GM12878 (cell line): Measurements from ENCODE around the gene JRKL. TPM values are rescaled to one million over a fixed set of nuclear protein-coding genes. Genes with fewer than 3 reads are reported as not detected.

Experiments used
- ATAC-seq: fragments of 200-7000 bp; cut with Tn5 transposase; 3 replicates; pipeline ENCODE4 v1.9.1; 2020; ENCODE audit warnings: mild to moderate bottlenecking, moderate library complexity
- BruUV-seq: library from RNA; stranded (reverse); fragments of 400-500 nt; replicated peaks from 2 replicates; lab custom pipeline; 2021; lab: Mats Ljungman, UMichigan
- CTCF ChIA-PET: fragments of 300-600 bp; sonication (Branson Sonifier 250); formaldehyde crosslinking; extraction: SDS; loops from one replicate; lab custom pipeline; 2021; ENCODE audit warnings: inconsistent platforms; lab: Yijun Ruan, JAX
- POLR2A ChIA-PET: fragments of 350-600 bp; formaldehyde crosslinking; extraction: SDS; loops from one replicate; lab custom pipeline; 2021; ENCODE audit warnings: inconsistent platforms; lab: Charles Lee
- RAD21 ChIA-PET: fragments of 300-600 bp; sonication (Branson Sonifier 250); formaldehyde crosslinking; loops from one replicate; lab custom pipeline; 2023; ENCODE audit warnings: antibody characterized with exemption; ENCODE audit not compliant: unreplicated experiment; lab: Charles Lee
- SMC1A ChIA-PET: fragments of 300-600 bp; sonication (Branson Sonifier 250); formaldehyde crosslinking; loops from one replicate; lab custom pipeline; 2023; ENCODE audit not compliant: unreplicated experiment, uncharacterized antibody; lab: Charles Lee
- DNase-seq: peaks from one replicate; pipeline ENCODE4 v3.0.0-alpha.2; 2011; ENCODE audit warnings: low read depth, low spot score
- FAIRE-seq: peaks from 3 replicates; lab custom pipeline; 2011; peaks lifted over from hg19 to GRCh38; lab: Jason Lieb, UNC
- H2AFZ ChIP-seq: 2 replicates; pipeline ENCODE4 v1.6.0; 2011; ENCODE audit warnings: low read depth, low read length, control low read depth; ENCODE audit not compliant: control insufficient read depth
- H3K27ac ChIP-seq: 2 replicates; pipeline ENCODE4 v1.5.1; 2011; ENCODE audit warnings: control low read depth; ENCODE audit not compliant: control insufficient read depth, insufficient read depth
- H3K27me3 ChIP-seq, 2 experiments: replicated peaks in 1 of 2; 2 replicates each; pipeline versions ENCODE4 v1.6.0 to v1.6.1; 2011; ENCODE audit warnings: low read length in 1 of 2; ENCODE audit not compliant: control insufficient read depth in 2 of 2, insufficient read depth in 2 of 2
- H3K36me3 ChIP-seq, 2 experiments: 2 replicates each; pipeline ENCODE4 v1.5.1; 2011; ENCODE audit warnings: low read length in 1 of 2; ENCODE audit not compliant: control insufficient read depth in 2 of 2, insufficient read depth in 2 of 2
- H3K4me1 ChIP-seq: 2 replicates; pipeline ENCODE4 v1.6.1; 2011; ENCODE audit warnings: mild to moderate bottlenecking, low read length, moderate library complexity, mixed read lengths; ENCODE audit not compliant: control insufficient read depth, insufficient read depth
- H3K4me2 ChIP-seq: 2 replicates; pipeline ENCODE4 v1.6.0; 2011; ENCODE audit warnings: control low read depth; ENCODE audit not compliant: control insufficient read depth, insufficient read depth
- H3K4me3 ChIP-seq: fragments of 200-600 bp; sonication (generic); 2 replicates; pipeline ENCODE4 v1.5.1; 2016
- H3K79me2 ChIP-seq: 2 replicates; pipeline ENCODE4 v1.6.0; 2011; ENCODE audit warnings: low read length; ENCODE audit not compliant: control insufficient read depth, insufficient read depth
- H3K9ac ChIP-seq: 2 replicates; pipeline ENCODE4 v1.8.0; 2011; ENCODE audit warnings: low read length, control low read depth, mixed read lengths; ENCODE audit not compliant: control insufficient read depth, insufficient read depth
- H3K9me3 ChIP-seq: replicated peaks from 3 replicates; pipeline ENCODE4 v1.5.1; 2011; ENCODE audit warnings: mild to moderate bottlenecking, low read length; ENCODE audit not compliant: control insufficient read depth, insufficient read depth
- H4K20me1 ChIP-seq: 2 replicates; pipeline ENCODE4 v1.6.0; 2011; ENCODE audit not compliant: control insufficient read depth, insufficient read depth
- ETV6 ChIP-seq, 2 experiments: fragments of 450-650 bp in 1 of 2; IDR thresholded peaks in 1 of 2; conservative IDR thresholded peaks in 1 of 2; 2 replicates each; pipeline ENCODE4 v1.6.1; 2014; ENCODE audit warnings: antibody characterized with exemption in 1 of 2, borderline replicate concordance in 1 of 2, low read depth in 1 of 2, mild to moderate bottlenecking in 1 of 2, moderate library complexity in 1 of 2
- MXI1 ChIP-seq: fragments of 150-350 bp; IDR thresholded peaks from 2 replicates; pipeline ENCODE4 v1.6.1; 2011; ENCODE audit warnings: low read depth, mild to moderate bottlenecking, inconsistent platforms, low read length, improper control_type of control experiment
- POLR2AphosphoS2 ChIP-seq: IDR thresholded peaks from 2 replicates; pipeline ENCODE4 v1.6.1; 2011; ENCODE audit warnings: low read depth, mild to moderate bottlenecking, low read length, improper control_type of control experiment, moderate library complexity
- ZBTB4 ChIP-seq: fragments of 450-650 bp; formaldehyde crosslinking; IDR thresholded peaks from 2 replicates; pipeline ENCODE4 v1.4.0; 2022; ENCODE audit warnings: mild to moderate bottlenecking, moderate library complexity
- WGBS: methylation state at CpG from one replicate; pipeline ENCODE4 v1.1.6; 2016; ENCODE audit warnings: low lambda C conversion rate; ENCODE audit not compliant: insufficient replicate concordance, insufficient coverage; ENCODE audit errors: missing lambda C conversion rate; 5-methylcytosine and 5-hydroxymethylcytosine counted together
- in situ Hi-C: fragments of 300-500 bp; cut with MboI; formaldehyde crosslinking; loops from 9 replicates; pipeline ENCODE4 v1.14.3; 2018; ENCODE audit warnings: mixed read lengths
- intact Hi-C: fragments of 100-400 bp; cut with micrococcal nuclease; formaldehyde crosslinking; loops from one replicate; pipeline ENCODE4 v1.14.2; 2022; ENCODE audit not compliant: unreplicated experiment
- polyA plus RNA-seq, 11 experiments: library from polyadenylated mRNA; depleted of rRNA in 4 of 11; unstranded in 6 of 11; stranded (reverse) in 5 of 11; fragments of >200 nt; fragmentation: Nextera tagmentation in 4 of 11; fragmentation: Illumina TruSeq in 1 of 11; extraction: Ambion mirVana in 4 of 11; extraction: Trizol in 1 of 11; gene quantifications; 1 replicate in 1 of 11; 2 replicates in 10 of 11; pipeline versions ENCODE4 v1.2.1 to v1.2.3, GENCODE V29; 2011 to 2016; ENCODE audit warnings: inconsistent platforms in 2 of 11, missing spikeins in 2 of 11, low read depth in 1 of 11
- total RNA-seq, 4 experiments: library from RNA; depleted of rRNA in 3 of 4; stranded (reverse); fragments of >200 nt in 3 of 4; fragmentation: Illumina TruSeq in 1 of 4; extraction: Trizol in 1 of 4; gene quantifications; 2 replicates each; pipeline versions ENCODE4 v1.2.1 to v1.2.3, GENCODE V29; 2013 to 2021

The JRKL gene
- total and polyA plus RNA-seq, 10 of the 15 experiments (the other 5 are each of a cell fraction or from before 2014, with no cell fraction given), result 3.8 to 12.4 (median 8.5) TPM

GRCh38 chr11:96396637-96397036 lies 6.8 kb downstream of the JRKL start:
- Histone ChIP-seq H3K4me3 (no peak overlapping the region), H3K27ac (no peak overlapping the region), H3K9me3 (no peaks in the 10 kb centered on the region; the same call in 2 of the 3 replicates), H2AFZ (no peak overlapping the region), H3K4me2 (no peak overlapping the region), H3K27me3 (no peaks in the 10 kb centered on the region), H3K9ac (no peak overlapping the region), H3K79me2 (peaks cover 13% of the 10 kb centered on the region), H3K36me3 (no peaks in the 10 kb centered on the region), H4K20me1 (no peaks in the 10 kb centered on the region), H3K4me1 (no peaks in the 10 kb centered on the region)
- ChIA-PET POLR2A (interaction anchor here (1.1 kb wide), 1 partner anchor 12 kb away, joined by 3 read pairs; no protein-coding TSS in a partner anchor), SMC1A (interaction anchor here (0.9 to 1.7 kb wide), 7 partner anchors 9 to 564 kb away, joined by 3 to 7 read pairs (median 4); no protein-coding TSS in a partner anchor), CTCF (interaction anchor here (1.0 to 5.4 kb wide), 5 partner anchors 9 to 561 kb away, joined by 3 to 101 read pairs (median 4); no protein-coding TSS in a partner anchor), RAD21 (interaction anchor here (0.9 kb wide), 1 partner anchor 560 kb away, joined by 5 read pairs; no protein-coding TSS in a partner anchor)
- BruUV-seq, result no TSS peak
- DNase-seq, result no peak
- intact Hi-C loops, result no loop called here
- ATAC-seq, result no peak
- TF ChIP-seq MXI1, result no peak
- no peak for TF ChIP-seq ETV6 (conservative IDR thresholded peaks at IDR 0.05 in 1 of 2, IDR thresholded peaks at IDR 0.05 in 1 of 2; ENCODE audit: borderline replicate concordance in 1 of 2, low read depth in 1 of 2)
- TF ChIP-seq POLR2AphosphoS2, result no peak
- no peak for TF ChIP-seq ZBTB4
- in situ Hi-C loops, result no loop called here
- 57% methylated on average over 4 of the region's 4 CpGs for WGBS
- no peak for FAIRE-seq
